GM19397 (cell line): ENCODE data around the gene CEP250.
"Not testable (repeated sequence)": the region's sequence is repeated elsewhere in the genome, so short reads cannot be mapped to it uniquely, and the experiment has no call there.

Experiments
- ATAC-seq: cut with Tn5 transposase; IDR thresholded peaks from one replicate; pipeline ENCODE4 v1.9.1; 2021; ENCODE audit warnings: mild to moderate bottlenecking, moderate library complexity; ENCODE audit not compliant: unreplicated experiment

CEP250 gene

GRCh38 chr20:35449855-35450254 is 5.5 kb upstream of the CEP250 start:
- not testable (repeated sequence) for ATAC-seq

- no peak for ATAC-seq
Measured at GRCh38 chr20:35451295-35451694, 4.1 kb upstream of the CEP250 start.

- no peak for ATAC-seq
Measured at GRCh38 chr20:35453647-35454046, 1.8 kb upstream of the CEP250 start.

- not testable (repeated sequence) for ATAC-seq
Measured at GRCh38 chr20:35456700-35457099, 1.3 kb downstream of the CEP250 start.

- not testable (repeated sequence) for ATAC-seq
Measured at GRCh38 chr20:35457539-35457938, 2.1 kb downstream of the CEP250 start.

- ATAC-seq = no peak
Measured at GRCh38 chr20:35458388-35458787, 3.0 kb downstream of the CEP250 start.

GRCh38 chr20:35461620-35462019 is 6.2 kb downstream of the CEP250 start:
- ATAC-seq = no peak

- ATAC-seq = no peak
Measured at GRCh38 chr20:35462351-35462750, 7.0 kb downstream of the CEP250 start.

- no peak for ATAC-seq
Measured at GRCh38 chr20:35463455-35464300, 8.3 kb downstream of the CEP250 start.

GRCh38 chr20:35465976-35466375 is 10.6 kb downstream of the CEP250 start:
- no peak for ATAC-seq

GRCh38 chr20:35466856-35467255 is 11.5 kb downstream of the CEP250 start:
- no peak for ATAC-seq

GRCh38 chr20:35467339-35468224 is 12.2 kb downstream of the CEP250 start:
- ATAC-seq = no peak

GRCh38 chr20:35468671-35469334 is 13.4 kb downstream of the CEP250 start:
- no peak for ATAC-seq

GRCh38 chr20:35472209-35472608 is 16.8 kb downstream of the CEP250 start:
- no peak for ATAC-seq

- ATAC-seq = no peak
Measured at GRCh38 chr20:35473684-35474083, 18.3 kb downstream of the CEP250 start.

GRCh38 chr20:35474303-35474871 is 19.0 kb downstream of the CEP250 start:
- no peak for ATAC-seq

GRCh38 chr20:35476288-35476687 is 20.9 kb downstream of the CEP250 start:
- ATAC-seq = no peak

GRCh38 chr20:35478804-35479472 is 23.5 kb downstream of the CEP250 start:
- no peak for ATAC-seq

- no peak for ATAC-seq
Measured at GRCh38 chr20:35479798-35480197, 24.4 kb downstream of the CEP250 start.

GRCh38 chr20:35487479-35487878 is 32.1 kb downstream of the CEP250 start:
- no peak for ATAC-seq
